Astrocyte of the cerebellum (primary cell): ENCODE results near the gene HAUS3.

Experiments used
- DNase-seq: peaks from one replicate; pipeline ENCODE4 v3.0.0-alpha.2; 2011; ENCODE audit warnings: low read depth
- H3K4me3 ChIP-seq: 2 replicates; pipeline ENCODE4 v1.5.1; 2011; ENCODE audit warnings: mild to moderate bottlenecking, low read depth, low read length, moderate library complexity
- CTCF ChIP-seq: IDR thresholded peaks from 2 replicates; pipeline ENCODE4 v1.5.1; 2012; ENCODE audit warnings: low read length, low read depth, moderate library complexity, mild to moderate bottlenecking; ENCODE audit errors: missing control alignments
- in situ Hi-C: cut with HindIII; loops from 2 replicates; pipeline ENCODE4 v1.10.0; 2017; ENCODE audit warnings: low sequenced_read_pairs

The HAUS3 gene

GRCh38 chr4:2178986-2179385 lies 62.9 kb downstream of the HAUS3 start:
- TF ChIP-seq CTCF: no peak

More at GRCh38 chr4:2178986-2179385, 62.9 kb downstream of the HAUS3 start:
- H3K4me3 ChIP-seq: no peak overlapping the region
- DNase-seq: no peak
- in situ Hi-C loops: loop anchor here (5.0 kb wide), 1 partner anchor 42 kb away; no protein-coding TSS in a partner anchor
